Right renal cortex interstitium (tissue), 3 donors: Measurements from ENCODE around the gene GPS2. TPM values are rescaled to one million over a fixed set of nuclear protein-coding genes. Genes with fewer than 3 reads are reported as not detected.

ENCODE experiments used
- DNase-seq, 3 donors: peaks; one replicate each; pipeline ENCODE4 v3.0.0-alpha.2; 2013; ENCODE audit warnings: low read depth in 3 of 3, low spot score in 2 of 3
- polyA plus RNA-seq, 3 donors: library from polyadenylated mRNA; unstranded; fragments of 120-200 nt; gene quantifications; one replicate each; pipeline ENCODE4 v1.2.1, GENCODE V29; 2013; ENCODE audit not compliant: insufficient read length in 3 of 3

GPS2 gene
- polyA plus RNA-seq, 3 donors = 85.8 to 96.1 (median 87.8) TPM

DNA sequence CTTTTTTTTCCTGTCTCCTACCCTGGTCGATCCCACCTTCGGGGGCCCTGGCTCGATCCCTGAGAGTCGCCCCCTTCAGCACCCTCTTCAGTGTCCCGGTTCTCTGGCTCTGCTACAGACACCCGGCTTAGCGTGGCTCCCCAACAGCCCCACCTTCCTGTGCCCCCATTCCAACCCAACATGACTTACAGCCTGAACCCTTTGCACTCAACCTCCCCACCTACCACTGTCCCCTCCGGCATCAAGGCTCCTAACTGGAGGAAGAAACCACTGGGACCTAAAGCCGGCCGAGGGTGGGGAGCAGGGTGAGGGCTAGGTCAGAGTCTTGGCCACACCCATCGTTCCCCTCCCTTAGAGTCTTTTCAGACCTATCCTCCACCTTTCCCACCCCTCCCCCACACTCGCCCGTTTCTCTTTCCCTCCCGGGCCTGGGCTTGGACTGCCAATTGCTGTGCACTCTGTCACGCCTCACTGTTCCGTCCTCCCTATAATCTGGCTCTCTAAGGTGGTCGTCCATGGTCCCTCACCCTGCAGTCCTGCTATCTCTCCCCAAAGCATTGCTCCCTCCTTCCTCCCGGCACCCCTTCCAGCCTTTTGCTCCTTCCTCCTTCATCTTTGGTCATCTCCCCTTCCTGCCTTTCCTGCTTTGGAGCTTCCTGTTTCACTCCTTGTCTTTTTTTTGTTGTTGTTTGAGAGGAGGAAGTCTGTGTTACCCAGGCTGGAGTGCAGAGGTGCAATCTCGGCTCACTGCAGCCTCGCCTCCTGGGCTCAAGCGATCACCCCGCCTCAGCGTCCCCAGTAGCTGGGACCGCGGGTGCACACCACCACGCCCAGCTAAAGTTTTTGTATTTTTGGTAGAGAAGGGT, 52.0 kb downstream of the GPS2 start:
- DNase-seq = no peak

Other genes with a start within 250 kb of the GPS2 start
- gene CLEC10A, start 235.1 kb downstream of the GPS2 start, polyA plus RNA-seq = 1 to 10 TPM; 1.2 to 1.9 (median 1.6) TPM
- 1 to 10 TPM; 1.2 to 1.5 (median 1.4) TPM for gene ASGR2, start 200.5 kb downstream of the GPS2 start, polyA plus RNA-seq
- 1 to 10 TPM; 5.3 to 6.7 (median 5.7) TPM for gene ASGR1, start 136.0 kb downstream of the GPS2 start, polyA plus RNA-seq
- 10 to 100 TPM; 22.5 to 25.2 (median 22.8) TPM for gene DLG4, start 95.5 kb downstream of the GPS2 start, polyA plus RNA-seq
- gene ACADVL, start 95.4 kb downstream of the GPS2 start, polyA plus RNA-seq = 100 to 1,000 TPM; 371 to 476 (median 439) TPM
- gene DVL2, start 80.8 kb downstream of the GPS2 start, polyA plus RNA-seq = 10 to 100 TPM; 44.4 to 52.4 (median 44.8) TPM
- gene PHF23, start 75.9 kb downstream of the GPS2 start, polyA plus RNA-seq = 10 to 100 TPM; 51.1 to 60.7 (median 53.7) TPM
- 100 to 1,000 TPM; 466 to 495 (median 468) TPM for gene GABARAP, start 72.9 kb downstream of the GPS2 start, polyA plus RNA-seq
- gene CTDNEP1, start 63.6 kb downstream of the GPS2 start, polyA plus RNA-seq = 100 to 1,000 TPM; 142 to 144 (median 142) TPM
- 10 to 100 TPM; 48.1 to 53.1 (median 51.8) TPM for gene ELP5, start 63.1 kb downstream of the GPS2 start, polyA plus RNA-seq
- gene CLDN7, start 52.9 kb downstream of the GPS2 start, polyA plus RNA-seq = 10 to 100 TPM; 37.3 to 47.0 (median 46.1) TPM
- 1 to 10 TPM; 1.6 to 2.2 (median 2.0) TPM for gene SLC2A4, start 33.6 kb downstream of the GPS2 start, polyA plus RNA-seq
- gene YBX2, start 20.7 kb downstream of the GPS2 start, polyA plus RNA-seq = 1 to 10 TPM; 1.8 to 3.1 (median 2.8) TPM
- 100 to 1,000 TPM; 280 to 329 (median 326) TPM for gene EIF5A, start 7.7 kb downstream of the GPS2 start, polyA plus RNA-seq
- 10 to 100 TPM; 23.4 to 27.7 (median 24.7) TPM for gene NEURL4, start 14.0 kb upstream of the GPS2 start, polyA plus RNA-seq
- gene ACAP1, start 21.2 kb upstream of the GPS2 start, polyA plus RNA-seq = 1 to 10 TPM; 4.6 to 6.0 (median 5.7) TPM
- 10 to 100 TPM; 11.7 to 12.7 (median 11.7) TPM for gene KCTD11, start 36.8 kb upstream of the GPS2 start, polyA plus RNA-seq
- gene TMEM95, start 39.8 kb upstream of the GPS2 start, polyA plus RNA-seq = not detected
- 1 to 10 TPM; 4.4 to 5.2 (median 4.8) TPM for gene TNK1, start 65.7 kb upstream of the GPS2 start, polyA plus RNA-seq
- gene PLSCR3, start 79.2 kb upstream of the GPS2 start, polyA plus RNA-seq = 10 to 100 TPM; 24.3 to 30.9 (median 28.6) TPM
- 10 to 100 TPM; 82.4 to 93.2 (median 86.5) TPM for gene TMEM256, start 88.7 kb upstream of the GPS2 start, polyA plus RNA-seq
- gene NLGN2, start 92.5 kb upstream of the GPS2 start, polyA plus RNA-seq = 10 to 100 TPM; 16.8 to 18.6 (median 18.2) TPM
- gene SPEM1, start 105.0 kb upstream of the GPS2 start, polyA plus RNA-seq = not detected
- gene SPEM2, start 110.3 kb upstream of the GPS2 start, polyA plus RNA-seq = not detected
- gene SPEM3, start 113.5 kb upstream of the GPS2 start, polyA plus RNA-seq = not detected
- 1 to 10 TPM; 3.6 to 4.4 (median 4.2) TPM for gene TMEM102, start 120.1 kb upstream of the GPS2 start, polyA plus RNA-seq
- gene FGF11, start 124.2 kb upstream of the GPS2 start, polyA plus RNA-seq = 1 to 10 TPM; 5.5 to 6.8 (median 6.6) TPM
- 10 to 100 TPM; 10.1 to 11.0 (median 10.9) TPM for gene CHRNB1, start 129.7 kb upstream of the GPS2 start, polyA plus RNA-seq
- 10 to 100 TPM; 35.9 to 38.0 (median 37.6) TPM for gene ZBTB4, start 164.3 kb upstream of the GPS2 start, polyA plus RNA-seq
- under 1 TPM in 1 of 3 donors, not detected in 2; 0.10 TPM for gene SLC35G6, start 166.1 kb upstream of the GPS2 start, polyA plus RNA-seq
- 100 to 1,000 TPM; 108 to 118 (median 118) TPM for gene POLR2A, start 169.0 kb upstream of the GPS2 start, polyA plus RNA-seq
- 10 to 100 TPM; 21.8 to 24.1 (median 22.3) TPM for gene TNFSF12, start 233.7 kb upstream of the GPS2 start, polyA plus RNA-seq
- gene TNFSF13, start 243.4 kb upstream of the GPS2 start, polyA plus RNA-seq = 10 to 100 TPM; 11.6 to 15.0 (median 13.4) TPM
- 10 to 100 TPM; 85.5 to 93.2 (median 91.8) TPM for gene SENP3, start 246.6 kb upstream of the GPS2 start, polyA plus RNA-seq